A549 (cell line): ENCODE results near the gene CBX4.

Source experiments
- CTCF ChIP-seq: fragments of >200 bp; sonication (Bioruptor Twin); formaldehyde crosslinking; IDR thresholded peaks from 3 replicates; pipeline ENCODE4 v1.5.1; 2016
- MAX ChIP-seq: IDR thresholded peaks from 2 replicates; pipeline ENCODE4 v1.6.1; 2012
- POLR2AphosphoS2 ChIP-seq: conservative IDR thresholded peaks from 2 replicates; pipeline ENCODE4 v1.6.1; 2012; ENCODE audit warnings: low read length, improper control_type of control experiment, inconsistent platforms
- REST ChIP-seq: fragments of 200-600 bp; sonication (generic); IDR thresholded peaks from 2 replicates; pipeline ENCODE4 v1.6.1; 2016; ENCODE audit warnings: antibody characterized with exemption, mild to moderate bottlenecking, moderate library complexity
- RNF2 ChIP-seq: fragments of 200-600 bp; sonication (generic); IDR thresholded peaks from 2 replicates; pipeline ENCODE4 v1.6.1; 2016; ENCODE audit warnings: low read depth, mild to moderate bottlenecking, antibody characterized with exemption, moderate library complexity, borderline replicate concordance

DNA sequence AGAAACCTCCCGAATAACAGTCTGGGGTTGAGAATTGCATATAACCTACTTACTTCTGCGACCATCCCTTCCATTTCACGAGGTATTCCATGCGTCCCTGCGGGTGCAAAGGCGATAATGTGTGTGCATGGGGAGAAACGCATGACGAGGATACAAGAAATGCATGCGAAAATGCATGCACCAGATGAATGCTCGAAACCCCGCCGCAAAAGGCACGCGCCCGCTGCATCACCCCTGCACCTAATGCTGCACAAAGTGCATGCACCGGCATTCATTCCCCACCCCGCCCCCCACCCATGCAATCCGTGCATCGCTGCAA is 42.8 kb downstream of the CBX4 start:
- TF ChIP-seq CTCF: no peak
- no peak for TF ChIP-seq REST
- TF ChIP-seq RNF2: no peak
- peak; percentile 65 for TF ChIP-seq MAX
- no peak for TF ChIP-seq POLR2AphosphoS2
